Fibroblast of skin of left biceps (primary cell): ENCODE results near the gene MYO1A.

Experiments
- DNase-seq, 2 experiments: peaks; one replicate each; pipeline ENCODE4 v3.0.0-alpha.2; 2013; ENCODE audit warnings: low read depth in 2 of 2

Gene MYO1A

GRCh38 chr12:57012600-57013465 is 37.1 kb downstream of the MYO1A start:
- DNase-seq: no peak

GRCh38 chr12:57011438-57012424 is 38.2 kb downstream of the MYO1A start:
- no peak for DNase-seq

DNA sequence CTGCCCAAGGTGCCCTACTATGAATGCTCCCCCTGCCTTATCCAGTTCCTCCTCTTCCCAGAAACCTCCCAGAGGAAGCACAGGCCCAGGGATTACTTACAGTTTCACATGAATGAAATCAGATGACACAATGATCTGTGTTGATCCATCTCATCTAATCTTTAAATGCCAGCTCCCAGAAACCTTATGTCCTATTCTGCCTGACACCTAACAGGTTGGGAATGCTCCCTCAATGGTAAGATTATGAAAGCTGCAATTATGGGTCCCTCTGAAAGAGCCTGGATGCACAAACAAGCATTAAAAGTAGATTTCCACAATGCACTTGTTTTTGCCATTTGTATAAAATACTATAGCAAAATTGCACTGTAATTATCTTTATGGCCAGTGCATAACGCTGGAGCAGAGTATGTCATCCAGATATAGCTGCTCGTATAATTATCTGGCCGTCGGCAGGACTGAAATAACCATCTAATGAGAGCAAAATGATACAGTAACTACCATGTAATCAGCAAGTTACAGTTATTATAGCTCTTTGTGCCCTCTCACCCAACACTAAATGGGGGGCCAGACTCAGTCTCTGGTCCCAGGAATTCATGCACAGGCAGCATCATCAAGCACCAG is 39.2 kb downstream of the MYO1A start:
- DNase-seq: no peak

GRCh38 chr12:57009949-57010626 is 39.8 kb downstream of the MYO1A start:
- no peak for DNase-seq

DNA sequence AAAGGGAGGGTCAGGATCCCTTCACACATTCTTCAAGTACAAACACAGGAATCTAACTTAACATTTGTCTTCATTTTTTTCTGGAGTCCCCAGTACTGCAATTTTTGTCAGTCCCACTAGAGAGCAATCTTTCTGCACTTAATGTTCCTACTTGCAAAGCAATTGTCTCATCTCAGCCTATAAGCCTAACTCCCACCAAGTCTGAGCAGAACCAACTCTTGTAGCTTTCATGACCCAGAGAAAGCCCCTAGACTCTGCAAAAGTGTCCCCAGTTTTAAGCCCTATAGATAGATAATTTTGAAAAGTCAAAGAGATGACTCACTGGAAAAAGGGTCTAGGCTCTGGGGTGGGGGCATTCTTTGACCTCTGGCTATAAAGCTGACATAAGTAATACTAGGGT is 41.8 kb downstream of the MYO1A start:
- peak; percentile 20 to 26 for DNase-seq

DNA sequence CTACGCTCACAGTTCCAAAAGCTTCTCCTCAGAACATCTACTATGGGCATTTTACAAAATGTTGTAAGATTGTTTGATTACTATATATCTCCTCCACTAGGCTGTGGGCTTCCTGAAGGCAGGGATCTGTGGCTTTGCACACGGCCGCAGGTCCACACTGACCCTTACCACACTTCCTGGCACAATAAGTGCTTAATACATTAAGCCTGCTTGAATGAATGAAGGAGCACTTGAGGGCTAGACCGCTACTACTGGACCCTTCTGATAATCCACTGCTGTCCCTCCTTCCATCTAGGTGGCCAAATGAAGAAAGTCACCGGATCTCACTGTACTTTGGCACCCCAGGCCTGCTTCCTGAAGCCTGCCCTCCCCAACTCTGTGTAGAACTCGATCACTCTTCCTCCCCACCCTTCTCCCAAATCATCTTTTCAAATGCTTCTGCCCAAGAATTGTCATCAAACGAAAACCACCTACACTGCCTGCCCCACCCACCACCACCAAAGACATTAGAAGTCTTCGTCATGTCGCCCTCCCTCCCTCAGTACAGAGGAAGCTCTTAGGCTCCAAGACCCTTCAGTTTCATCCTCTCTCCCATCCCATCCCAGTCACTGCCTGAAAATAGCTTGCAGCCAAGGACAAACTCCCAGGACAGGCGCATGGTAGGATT is 43.0 kb downstream of the MYO1A start:
- no peak for DNase-seq

DNA sequence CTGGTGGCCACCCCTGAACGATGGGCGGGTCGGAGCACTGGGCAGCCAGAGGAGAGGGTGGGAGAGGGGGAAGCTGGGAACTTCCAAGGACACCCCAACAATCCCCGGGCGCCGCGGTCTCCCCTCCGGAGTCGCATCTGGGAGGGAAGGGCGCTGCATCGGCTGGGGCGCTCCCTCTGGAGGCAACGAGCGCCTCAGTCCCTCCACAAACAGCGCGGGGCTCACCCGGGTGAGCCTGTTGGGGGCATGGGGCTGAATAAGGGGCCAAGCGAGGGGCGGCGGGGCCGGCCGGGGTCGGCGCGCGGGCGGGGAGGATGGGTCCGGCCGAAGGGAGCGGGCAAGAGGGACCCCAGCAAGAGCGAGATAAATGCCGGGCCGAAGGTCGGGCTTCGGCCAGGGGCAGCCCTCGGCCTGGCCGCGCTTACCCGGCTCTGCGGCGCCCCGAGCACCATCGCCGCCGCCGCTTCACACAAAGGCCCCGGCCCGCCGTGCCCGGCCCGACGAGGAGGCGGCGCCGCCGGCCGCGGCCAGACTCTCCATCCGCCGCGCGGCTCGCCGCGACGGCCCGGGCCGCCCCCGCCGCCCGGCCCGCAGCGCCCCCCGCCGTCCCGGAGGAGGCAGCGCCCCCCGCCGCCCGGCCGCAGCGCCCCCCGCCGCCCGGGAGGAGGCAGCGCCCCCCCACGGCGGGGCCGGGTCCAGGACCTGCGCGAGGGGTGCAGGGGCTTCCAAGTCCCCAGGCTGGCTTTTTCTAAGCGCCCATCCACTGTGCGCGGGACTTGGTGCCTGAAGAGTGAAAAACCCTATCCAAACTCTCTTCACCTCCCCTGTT is 43.7 kb downstream of the MYO1A start, which contains the start of gene ZBTB39:
Gene ZBTB39, minus strand, starts transcription at position 567 of the 829 bp plus-strand sequence. CDS start 1,629 bp downstream, outside the sequence.
- DNase-seq: peak; percentile 14 to 20

- DNase-seq: no peak
These were observed 45.3 kb downstream of the MYO1A start for GRCh38 chr12:57004651-57005050.

DNA sequence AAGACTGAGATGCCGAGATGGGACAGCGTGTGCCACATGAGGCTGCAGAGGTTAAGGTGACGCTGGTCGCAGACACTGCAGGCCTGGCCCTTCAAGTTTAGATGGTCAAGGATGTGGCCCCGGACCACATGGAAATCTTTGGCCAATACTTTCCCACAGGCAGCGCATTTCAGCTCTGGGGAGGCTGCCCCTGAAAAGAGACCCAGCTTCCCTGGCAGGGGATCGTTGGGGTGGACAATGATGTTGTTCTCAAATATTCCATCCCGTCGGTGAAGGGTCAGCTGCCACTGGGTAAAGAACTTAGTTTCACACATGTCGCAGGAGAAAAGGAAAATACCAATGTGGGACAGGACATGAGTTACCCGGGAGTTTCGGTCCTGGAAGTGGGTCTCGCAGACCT is 46.5 kb downstream of the MYO1A start:
- DNase-seq: no peak

DNA sequence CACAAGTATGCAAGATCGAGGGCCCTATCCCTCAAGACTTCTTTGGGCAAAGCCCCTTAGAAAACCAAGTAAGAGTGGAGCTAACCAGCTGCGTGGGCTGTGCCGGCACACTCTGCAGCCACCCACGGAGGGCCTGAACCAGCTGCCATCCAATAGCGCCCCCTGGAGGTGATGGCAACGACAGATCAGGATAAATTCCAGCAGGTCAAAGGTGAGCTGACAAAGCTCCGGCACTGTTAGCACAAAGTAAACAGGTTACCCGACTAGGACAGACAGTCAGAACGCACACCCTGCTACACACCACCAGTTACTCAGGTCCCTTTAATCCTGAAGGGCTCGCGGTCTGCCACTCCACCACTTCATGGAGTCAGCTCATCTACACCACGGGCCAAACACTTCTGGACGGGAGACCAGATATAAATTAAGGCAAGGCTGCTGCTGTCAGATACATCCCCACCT is 48.5 kb downstream of the MYO1A start:
- DNase-seq: no peak

DNA sequence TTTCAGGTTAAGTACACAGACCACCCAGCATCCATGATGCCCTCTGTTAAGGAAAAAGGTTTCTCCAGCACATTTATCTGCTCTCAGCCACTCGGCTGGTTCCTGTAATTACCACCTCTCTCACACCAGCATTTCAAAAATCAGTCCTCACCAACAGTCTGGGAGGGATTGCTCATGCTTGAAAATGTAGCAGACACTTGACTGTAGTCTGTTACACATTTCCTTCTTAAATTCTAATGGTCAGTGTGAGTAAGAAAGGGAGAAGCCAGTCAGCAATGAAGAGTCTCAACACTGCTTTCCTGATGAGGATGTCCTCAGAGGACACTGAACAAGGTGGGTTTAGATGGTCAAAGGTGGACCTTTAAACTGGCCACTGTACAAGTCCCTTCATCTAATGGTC is 49.5 kb downstream of the MYO1A start:
- no peak for DNase-seq

DNA sequence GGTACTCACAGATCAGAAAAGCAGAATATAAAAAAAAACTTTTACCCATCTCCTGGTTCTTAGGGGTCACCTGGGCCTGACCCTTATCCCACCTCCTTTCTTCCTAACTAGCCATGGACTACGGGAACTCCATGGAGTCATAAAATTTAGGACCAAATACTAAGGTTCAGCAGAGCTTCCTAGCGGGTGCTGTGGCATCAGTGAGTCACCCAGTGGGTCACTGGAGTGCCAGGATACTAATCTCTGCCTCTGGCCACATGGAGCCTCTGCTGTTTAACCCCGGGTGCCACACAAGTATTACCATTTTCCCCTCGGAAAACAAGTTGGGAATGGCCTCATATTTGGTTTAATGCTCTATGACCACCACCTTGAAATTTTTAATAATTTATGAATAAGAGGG is 50.5 kb downstream of the MYO1A start:
- no peak for DNase-seq

GRCh38 chr12:56998981-56999380 is 50.9 kb downstream of the MYO1A start:
- no peak for DNase-seq

GRCh38 chr12:56998316-56998715 is 51.6 kb downstream of the MYO1A start:
- DNase-seq: no peak

DNA sequence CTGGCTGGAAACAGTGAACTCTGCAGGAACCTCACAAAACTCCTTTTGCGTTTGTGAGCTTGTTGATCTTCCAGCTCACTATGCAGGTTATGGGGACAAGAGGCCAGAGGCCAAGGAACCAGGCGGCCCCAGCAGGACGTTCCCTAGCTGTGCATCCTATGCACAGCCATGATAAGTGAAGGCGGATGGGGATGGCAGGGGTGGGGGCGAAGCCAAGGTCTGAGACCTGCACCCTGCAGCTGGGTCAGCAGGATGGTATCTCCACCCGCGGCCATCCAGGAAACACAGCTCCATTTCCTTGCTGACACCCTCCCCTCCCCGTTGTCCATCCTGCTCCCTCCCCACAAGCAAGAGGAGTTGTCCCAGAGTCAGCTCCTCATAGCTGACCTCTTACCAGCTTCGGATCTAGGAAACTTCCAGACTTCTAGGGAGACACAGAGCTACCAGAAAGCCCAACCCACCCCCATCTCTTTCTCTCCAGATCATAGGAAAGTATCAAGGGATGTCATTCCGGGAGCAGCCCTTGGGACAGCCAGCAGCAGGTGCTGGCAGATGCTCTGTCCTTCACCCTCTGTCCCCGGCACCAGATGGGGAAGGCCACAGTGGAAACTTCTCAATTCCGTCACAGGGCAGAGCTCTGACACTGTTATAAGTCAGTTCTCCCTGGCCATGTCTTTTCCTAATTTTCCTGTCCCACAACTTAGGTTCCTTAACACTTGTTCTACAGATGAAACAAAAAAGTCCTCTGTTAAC is 53.0 kb downstream of the MYO1A start:
- no peak for DNase-seq

GRCh38 chr12:56995930-56996496 is 53.9 kb downstream of the MYO1A start:
- no peak for DNase-seq

- DNase-seq: no peak
These were observed 54.6 kb downstream of the MYO1A start for GRCh38 chr12:56995201-56995929.

- DNase-seq: no peak
These were observed 55.6 kb downstream of the MYO1A start for GRCh38 chr12:56994231-56994746.
